Stimulated activated CD8-positive, alpha-beta memory T cell treated with anti-CD3 and anti-CD28 coated beads, Interleukin-12 subunit alpha, Interleukin-12 subunit beta, amount 100 ng/mL, for 24 hours (primary cell): ENCODE measurements around the gene PTGER3.
"Not testable (repeated sequence)": the region's sequence is repeated elsewhere in the genome, so short reads cannot be mapped to it uniquely, and the experiment has no call there.

Source experiments
- DNase-seq: peaks from one replicate; pipeline ENCODE4 v3.0.0-alpha.2; 2020; ENCODE audit errors: extremely low read depth

Gene PTGER3

DNA sequence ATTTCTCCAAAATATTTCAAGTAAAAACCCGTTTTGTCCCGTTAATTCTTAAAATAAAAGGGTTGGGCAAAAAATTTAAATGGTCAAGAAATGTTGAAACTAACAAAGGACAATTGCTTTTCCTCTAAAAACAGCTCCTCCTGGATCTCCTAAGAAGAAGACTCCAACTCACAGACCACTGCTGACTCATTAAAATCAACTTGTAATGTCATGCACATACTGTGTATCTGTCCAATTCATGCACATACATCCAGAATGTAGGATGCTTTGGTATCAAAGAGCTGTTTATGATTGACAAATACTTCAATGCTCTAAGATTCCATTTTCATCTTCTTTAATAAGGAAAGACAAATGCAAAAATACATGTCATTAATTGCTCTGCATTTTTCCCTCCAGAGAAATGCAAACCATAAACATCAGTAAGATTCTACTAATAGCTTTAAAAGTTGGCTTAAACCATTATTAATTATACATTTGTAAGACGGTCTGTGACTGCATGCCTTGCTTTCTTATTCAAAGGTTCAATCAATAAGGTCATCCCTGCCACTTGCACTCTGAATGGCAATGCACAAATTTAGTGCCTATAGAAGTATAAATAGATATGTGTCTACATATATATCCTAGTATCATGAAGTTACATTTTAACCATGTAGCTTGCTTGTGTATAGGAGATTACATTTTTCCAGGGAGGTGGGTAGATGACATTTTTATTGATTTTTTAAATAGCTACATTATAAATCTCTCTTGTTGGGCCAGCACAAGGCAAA is 44.7 kb downstream of the PTGER3 start:
- DNase-seq, result no peak

DNA sequence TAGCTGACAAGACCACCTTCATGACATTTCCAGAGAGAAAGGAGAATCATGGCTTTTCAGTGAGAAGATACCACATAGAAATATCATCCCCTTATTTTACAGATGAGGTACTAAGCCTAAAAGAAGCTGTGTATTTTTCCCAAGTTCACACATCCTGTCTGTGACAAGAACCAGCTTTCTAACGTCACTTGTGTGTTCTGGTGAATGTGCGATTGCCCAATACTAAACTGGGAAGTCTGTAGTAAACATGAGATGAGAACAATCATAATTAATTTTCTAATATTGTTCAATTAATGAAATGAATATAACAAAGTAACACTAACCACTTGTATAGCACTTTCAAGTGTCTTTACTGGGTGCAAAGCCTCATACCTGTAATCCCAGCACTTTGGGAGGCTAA is 46.0 kb downstream of the PTGER3 start:
- DNase-seq, result no peak

DNA sequence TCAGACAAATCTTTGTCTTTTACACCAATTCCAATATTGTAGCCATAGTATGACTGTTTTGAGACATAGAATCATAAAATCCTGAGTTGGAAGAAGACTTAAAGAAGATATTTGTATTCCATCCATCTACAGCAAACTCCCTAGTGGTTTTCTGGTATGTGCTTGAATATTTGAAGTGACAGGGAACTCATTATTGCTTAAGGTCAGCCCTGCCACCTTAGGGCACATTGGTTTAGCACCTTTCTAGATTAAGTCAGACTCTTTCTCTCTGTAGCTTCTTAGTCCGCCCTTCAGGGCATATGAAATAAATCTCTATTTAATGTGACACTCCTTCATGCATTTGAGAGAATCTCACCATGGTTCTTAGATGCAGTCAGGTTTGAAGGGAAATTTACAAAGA is 49.8 kb downstream of the PTGER3 start:
- DNase-seq, result no peak

DNA sequence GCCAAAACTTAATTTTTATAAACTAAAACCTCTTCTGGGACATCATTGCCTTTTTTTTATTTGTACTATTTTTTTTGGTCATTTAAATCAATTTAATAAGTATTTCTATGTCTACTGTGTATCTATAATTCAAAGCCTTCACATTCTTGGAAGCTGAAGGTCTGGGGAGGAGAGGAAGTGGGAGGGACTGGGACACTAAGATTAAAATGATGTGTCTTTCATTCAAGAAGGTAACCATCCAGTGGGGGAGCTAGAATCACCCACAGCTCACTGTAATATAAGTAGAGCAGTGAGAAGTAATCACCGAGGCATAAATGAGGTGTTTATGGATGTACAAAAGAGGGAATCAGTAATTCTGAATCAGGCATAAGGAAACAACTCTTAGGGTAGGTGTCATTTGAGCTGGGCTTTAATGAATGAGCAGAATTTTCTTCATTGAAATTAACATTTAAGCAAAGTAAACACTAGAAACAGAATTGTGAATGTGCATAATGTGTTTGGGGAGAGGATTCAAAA is 52.8 kb downstream of the PTGER3 start:
- no peak for DNase-seq

DNA sequence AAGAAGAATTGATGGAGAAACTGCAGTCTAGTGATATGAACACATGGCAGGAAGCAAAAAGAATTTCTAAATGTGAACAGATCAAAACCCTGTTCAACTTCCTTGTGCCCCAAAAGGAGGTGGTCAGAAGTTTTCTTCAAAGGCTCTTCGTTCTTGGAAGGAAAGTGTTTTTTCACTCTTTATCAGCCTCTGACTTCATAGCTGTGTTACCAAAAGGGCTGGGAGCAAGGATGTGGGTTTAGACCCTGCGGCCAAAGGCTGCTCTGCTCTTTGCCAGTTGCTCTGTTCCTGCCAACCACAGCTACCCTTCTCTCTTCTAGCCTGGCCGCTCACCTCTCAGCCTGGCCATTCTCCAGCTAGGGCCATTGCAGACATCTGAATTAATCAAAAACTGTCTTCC is 53.8 kb downstream of the PTGER3 start:
- DNase-seq, result no peak

DNA sequence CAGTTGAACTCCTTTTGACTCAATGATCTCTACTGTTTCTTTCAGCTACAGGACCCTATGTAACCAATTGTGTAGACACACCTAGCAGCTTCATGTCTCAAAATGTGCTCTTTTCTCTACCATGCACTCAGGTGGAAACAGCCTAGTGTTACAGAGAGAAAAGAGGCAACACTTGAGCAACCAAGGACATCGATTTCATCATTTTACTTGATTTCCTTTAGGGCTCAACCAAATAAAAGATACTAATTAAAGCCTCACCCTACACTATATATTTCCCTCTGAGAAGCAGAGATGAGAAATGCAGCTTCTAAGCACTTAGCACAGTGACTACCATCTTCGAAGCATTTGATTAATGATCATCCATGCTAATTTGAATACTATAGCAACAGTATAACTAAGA is 55.1 kb downstream of the PTGER3 start:
- DNase-seq, result no peak

DNA sequence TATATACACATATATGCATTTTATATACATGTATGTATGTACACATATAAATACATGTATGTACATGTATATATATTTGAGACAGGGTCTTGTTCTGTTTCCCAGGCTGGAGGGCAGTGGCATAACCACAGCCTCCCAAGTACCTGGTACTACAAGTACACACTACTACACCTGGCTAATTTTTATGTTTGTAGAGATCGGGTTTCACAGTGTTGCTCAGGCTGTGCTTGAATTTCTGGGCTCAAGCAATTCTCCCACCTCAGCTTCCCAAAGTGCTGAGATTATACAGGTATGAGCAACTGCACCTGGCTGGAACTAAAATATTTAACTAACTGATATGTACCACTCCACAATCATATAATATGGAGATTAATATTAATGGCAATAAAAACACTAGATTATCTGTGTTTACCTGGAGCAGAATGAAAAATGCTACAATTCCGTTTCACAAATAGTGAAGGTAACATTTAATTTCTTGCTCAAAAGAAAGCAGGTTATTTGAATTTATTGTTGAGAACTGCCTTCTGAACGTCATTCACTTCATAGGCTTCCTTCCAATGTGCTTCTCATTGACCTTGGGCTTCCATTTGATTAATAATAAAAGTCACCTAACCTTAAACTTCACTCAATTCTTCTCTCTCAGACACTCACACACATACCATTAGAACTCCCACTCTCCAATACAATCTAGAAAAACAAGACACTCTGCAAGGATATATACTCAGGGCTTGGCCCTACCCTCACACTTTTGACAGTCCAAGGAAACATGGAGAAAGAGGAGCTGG is 57.0 kb downstream of the PTGER3 start:
- DNase-seq, result no peak

DNA sequence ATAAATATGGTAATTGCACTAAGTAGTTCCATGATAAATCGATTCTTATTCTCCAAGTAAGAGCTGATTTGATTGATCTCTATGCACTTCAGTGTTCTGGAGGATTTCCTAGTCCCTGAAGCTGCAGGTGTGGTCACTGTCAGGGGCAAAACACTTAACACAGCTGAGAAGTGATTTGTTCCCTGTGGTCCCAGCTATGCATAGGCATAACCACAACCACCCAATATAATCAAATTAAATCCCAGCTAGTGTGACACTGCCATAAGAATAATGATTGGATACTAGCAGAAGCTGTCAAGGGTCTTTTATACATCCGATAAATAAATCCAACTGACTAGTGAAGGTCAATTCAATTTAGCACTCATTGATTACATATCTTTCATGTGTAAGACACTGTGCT is 60.1 kb downstream of the PTGER3 start:
- no peak for DNase-seq

DNA sequence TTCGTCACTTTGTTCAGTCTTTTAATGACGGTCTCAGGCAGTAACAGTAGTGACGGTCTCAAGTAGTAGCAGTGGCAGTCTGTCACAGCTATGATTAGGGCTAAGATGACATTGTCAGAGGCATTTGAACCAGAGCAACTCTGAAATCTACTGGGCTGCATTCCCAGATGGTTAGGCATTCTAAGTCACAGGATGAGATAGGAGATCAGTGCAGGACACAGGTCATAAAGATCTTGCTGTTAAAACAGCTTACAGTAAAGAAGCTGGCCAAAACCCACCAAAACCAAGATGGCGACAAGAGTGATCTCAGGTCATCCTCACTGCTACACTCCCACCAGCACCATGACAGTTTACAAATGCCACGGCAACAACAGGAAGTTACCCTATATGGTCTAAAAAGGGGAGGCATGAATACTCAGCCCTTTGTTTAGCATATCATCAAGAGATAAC is 61.8 kb downstream of the PTGER3 start:
- not testable (repeated sequence) for DNase-seq

DNA sequence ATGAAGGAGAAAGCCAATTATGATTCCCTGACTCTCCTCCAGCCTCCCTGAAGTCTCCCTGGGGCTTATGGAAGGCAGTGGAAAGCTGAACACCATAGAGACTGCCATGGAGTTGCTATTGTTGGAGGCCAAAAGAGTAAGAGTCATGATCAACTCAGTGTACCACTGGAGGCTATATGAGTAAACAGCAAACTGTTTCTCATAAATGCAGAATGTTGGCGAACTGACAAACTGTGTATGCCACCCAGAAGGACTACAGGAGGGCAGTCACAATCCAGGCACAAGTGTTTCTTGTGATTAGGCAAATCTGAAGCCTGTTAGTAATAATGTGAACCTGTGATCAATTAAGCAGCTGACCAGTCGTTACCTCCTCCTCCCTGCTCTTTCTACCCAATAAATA is 62.3 kb downstream of the PTGER3 start:
- DNase-seq, result not testable (repeated sequence)

DNA sequence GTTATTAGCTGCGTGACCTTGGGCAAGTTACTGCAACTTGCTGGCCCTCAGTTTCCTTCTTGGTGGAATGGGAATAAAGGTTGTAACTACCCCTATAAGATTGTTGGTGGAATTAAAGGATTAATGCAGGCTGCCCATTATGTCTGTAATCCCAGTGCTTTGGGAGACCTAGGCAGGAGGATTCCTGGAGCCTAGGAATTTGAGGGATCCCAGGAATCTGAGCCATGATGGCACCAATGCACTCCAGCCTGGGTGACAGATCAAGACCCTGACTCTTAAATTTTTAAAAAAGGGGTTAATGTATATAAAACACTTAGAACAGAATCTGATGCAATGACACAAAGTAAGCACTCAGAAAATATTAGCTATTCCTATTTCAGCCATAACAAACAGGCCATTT is 67.3 kb downstream of the PTGER3 start:
- no peak for DNase-seq

DNA sequence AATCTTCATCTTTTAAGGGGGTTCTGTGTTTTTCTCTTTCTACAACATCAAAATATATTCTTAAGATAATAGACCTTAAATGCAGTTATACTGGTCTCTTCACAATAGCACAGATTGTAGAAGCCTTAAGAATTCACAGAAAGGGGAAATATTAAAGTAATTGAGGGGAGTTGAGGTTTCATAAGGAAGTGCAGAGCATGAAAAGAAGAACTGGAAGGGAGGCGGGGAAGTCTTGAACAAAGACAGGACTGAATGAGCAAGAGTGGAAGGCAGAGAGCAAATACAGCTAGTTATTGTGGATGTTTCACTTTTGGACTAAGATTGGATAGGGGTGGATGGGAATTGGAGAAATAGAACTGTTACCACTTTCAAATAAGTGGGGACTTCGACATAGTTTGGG is 67.7 kb downstream of the PTGER3 start:
- DNase-seq, result no peak

DNA sequence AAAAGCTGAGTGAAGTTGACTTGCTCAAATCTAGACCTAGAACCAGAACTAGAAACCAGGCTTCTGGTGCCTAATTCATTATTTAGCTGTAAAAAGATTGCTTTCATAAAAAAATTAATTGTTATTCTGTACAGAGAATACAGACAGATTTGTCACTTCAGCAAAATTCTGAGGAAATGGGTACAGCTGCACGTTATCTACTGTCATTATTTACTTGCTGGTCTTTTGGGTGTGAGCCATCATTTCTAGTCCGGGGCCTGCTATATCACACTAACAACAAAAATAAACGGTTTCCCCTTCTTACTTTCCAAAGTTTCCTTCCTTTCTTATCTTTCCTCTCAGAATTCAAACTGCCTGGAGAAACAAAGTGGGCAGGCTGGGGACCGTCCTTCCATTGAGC is 68.3 kb downstream of the PTGER3 start:
- DNase-seq, result no peak

DNA sequence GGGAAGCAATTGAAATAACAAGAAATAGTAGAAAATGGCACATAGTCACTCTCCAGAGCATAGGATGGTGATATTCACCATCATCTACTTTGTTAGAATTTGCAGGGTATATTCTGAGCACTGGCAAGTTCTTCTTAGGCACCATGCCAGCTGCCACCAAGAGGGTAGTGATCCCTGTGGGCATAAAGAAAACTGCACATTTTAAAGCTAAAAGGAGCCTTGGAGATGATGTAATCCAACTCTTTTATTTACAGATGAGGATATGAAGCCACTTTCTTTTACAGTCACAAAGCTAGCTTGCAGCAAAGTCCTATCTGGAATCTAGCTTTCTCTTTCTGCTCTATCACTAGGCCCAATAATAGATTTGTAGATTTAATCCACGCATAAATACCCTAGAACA is 69.0 kb downstream of the PTGER3 start:
- DNase-seq, result no peak

DNA sequence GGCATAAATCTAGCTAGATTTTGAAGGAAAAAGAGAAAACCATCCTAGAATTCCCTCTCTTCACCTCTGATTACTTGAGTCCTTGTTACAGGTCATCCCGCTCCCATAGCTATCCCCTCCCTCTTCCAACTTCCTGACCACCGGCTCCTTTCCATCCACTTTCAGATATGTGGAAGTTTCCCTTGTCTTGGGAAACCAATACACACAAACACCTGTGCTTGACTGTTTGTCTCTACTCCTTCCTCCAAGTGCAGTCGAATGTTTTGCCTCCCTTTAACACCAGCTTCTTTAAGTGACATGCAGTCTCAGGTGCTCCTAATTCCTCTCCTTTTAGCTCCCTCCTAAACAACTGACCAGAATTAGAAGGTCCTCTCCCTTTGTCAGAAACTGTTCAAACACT is 70.0 kb downstream of the PTGER3 start:
- no peak for DNase-seq

DNA sequence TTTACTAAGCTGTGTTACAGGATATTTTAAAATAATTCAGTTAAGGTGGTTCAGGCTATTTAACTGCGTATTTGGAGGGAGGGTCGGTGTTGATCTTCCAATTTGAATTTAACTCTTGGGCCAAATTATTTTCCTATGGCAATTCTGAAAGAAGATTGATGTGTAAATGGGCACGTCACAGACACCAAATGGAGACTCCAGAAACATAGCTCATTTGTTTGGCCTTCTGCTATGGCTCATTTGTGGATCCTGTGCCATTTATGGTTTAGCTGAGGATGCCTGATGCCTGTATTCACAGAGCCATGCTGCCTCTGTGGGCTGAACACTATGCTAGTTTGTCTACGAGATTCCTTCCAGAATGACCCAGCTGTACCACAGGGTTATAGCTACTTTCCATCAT is 70.6 kb downstream of the PTGER3 start:
- no peak for DNase-seq

DNA sequence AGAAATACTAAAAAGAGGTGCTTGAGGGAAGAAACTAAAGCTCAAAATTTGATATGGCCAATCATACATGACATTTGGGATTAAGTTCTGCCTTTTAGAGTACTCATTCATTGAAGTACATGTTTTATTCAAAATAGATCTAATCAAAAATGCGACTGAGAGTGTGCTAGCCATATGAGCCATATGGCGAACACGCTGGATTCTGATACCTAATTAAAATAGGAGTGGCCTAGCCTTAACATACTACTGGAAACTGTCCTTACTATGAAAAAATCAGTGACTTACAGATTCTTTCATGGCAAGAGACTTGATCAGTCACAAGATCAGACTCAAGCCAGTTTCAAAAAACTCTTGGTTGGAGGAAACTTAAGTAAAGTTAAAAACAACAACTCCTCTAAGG is 73.9 kb downstream of the PTGER3 start:
- no peak for DNase-seq

DNA sequence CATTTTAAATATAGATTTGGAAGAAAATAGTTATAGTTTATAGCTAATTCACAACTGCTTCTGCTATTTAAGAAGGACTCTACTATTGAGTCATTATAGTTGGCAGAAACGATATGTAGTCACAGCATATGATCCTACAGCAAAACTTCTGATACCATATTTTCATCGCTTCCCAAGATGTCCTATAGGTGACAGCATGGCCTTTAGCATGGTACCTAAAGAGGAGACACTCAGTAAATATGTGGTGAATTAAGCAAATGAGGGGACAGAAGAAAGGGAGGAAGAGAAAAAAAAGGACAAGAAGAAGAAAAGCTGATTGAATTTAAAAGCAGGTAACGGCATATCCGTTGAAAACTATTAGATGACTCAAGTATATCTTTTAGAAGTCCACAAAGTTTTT is 77.2 kb downstream of the PTGER3 start:
- DNase-seq, result no peak

DNA sequence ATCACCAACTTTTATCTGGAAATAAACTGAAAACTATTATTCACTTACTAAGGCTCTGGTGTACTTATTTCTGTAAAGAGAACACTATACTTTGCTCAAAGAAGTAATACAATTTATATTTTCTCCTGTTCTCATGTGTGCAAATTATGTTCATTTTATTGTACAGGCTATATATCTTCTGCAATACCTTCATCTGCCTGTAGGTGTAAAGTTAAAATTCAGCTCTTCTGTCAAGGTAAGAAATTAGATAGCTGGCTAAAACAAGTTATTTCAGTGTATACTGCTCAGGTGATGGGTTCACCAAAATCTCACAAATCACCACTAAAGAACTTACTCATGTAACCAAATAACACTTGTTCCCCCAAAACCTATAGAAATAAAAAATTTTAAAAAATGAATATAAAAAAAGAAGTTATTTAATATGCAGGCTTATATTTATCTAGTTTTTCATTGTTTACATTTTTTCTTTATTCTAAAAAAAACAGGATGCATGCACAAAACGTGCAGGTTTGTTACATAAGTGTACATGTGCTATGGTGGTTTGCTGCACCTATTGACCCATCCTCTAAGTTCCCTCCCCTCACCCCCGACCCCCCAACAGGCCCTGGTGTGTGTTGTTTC is 81.5 kb downstream of the PTGER3 start:
- no peak for DNase-seq

DNA sequence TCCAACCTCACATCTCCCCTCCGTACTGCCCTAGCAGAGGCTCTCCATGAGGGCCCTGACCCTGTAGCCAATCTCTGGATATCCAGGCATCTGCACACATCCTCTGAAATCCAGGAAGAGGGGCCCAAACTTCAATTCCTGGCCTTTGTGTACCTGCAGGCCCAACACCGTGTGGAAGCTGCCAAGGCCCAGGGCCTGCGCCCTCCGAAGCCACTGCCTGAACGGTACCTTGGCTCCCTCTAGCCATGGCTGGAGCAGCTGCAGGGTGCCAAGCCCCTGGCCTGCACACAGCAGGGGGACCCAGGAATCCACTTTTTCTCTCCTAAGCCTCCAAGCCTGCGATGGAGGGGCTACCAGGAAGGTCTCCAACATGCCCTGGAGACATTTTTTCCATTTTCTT is 84.2 kb downstream of the PTGER3 start:
- DNase-seq, result no peak

DNA sequence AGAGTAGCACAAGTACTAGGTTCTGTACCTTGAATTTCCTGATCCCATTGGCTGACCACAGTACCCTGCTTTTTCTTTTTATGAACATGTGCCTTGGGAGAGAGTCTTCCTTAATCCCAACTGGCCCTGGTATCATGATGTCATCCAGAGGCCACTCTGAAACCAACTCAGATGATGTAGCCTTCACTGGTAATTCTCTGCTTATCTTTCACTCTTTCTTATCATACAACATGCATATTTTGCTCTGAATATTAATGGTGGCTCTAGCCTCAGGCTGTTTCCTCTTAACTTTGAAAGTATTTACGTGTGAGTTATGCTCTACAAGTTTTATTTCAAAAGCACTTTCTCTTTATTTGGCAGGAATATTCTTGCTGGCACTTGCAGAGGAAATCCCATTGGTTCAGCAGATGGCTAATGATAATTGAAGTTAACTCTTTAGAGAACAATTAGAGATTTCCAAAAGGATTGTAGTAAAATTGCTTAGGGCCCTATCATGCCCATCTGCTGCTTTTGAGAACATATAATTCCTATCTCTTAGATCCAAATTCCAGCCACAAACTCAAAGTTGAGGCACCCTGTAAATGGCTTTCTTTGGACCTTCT is 86.1 kb downstream of the PTGER3 start:
- DNase-seq, result no peak

DNA sequence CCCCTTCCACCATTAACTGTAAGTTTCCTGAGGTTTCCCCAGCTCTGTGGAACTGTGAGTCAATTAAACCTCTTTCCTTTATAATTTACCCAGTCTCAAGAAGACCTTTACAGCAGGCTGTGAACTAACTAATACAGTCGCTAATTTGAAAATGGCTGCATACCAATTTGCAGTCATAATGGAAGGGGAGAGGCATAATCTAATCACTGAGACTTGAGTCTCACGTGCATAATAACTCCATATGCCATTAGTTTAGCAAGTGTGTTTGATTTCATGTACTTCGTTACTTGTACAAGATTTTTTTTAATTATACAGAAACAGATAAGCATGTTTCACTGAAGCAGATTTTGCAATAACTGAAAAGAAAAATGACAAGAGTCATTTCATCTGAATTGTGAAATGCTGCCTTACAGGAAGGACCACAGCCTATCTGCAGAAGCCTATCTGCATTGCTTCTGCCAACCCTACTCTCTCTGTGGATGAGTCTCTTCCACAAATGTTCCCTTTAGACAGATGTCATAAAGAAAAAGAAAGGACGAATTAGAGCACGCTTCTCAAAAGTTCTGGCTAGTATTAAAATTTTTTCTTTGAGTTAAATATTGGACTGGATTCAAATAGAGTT is 99.1 kb downstream of the PTGER3 start:
- no peak for DNase-seq
